HG03571 (cell line): ENCODE measurements around the gene FKBP10.
"Not testable (repeated sequence)": the region's sequence is repeated elsewhere in the genome, so short reads cannot be mapped to it uniquely, and the experiment has no call there.

ENCODE experiments used
- ATAC-seq: cut with Tn5 transposase; IDR thresholded peaks from one replicate; pipeline ENCODE4 v1.9.1; 2021; ENCODE audit not compliant: unreplicated experiment

Gene FKBP10

GRCh38 chr17:41812381-41813151, at the start of gene FKBP10:
Gene FKBP10, plus strand, starts transcription at chr17:41813004. Its CDS starts 31 bp downstream, at chr17:41813035.
- ATAC-seq = no peak

- no peak for ATAC-seq
These were observed 49.5 kb upstream of the FKBP10 start for GRCh38 chr17:41763327-41763726.

- no peak for ATAC-seq
These were observed 46.7 kb upstream of the FKBP10 start for GRCh38 chr17:41766135-41766534.

GRCh38 chr17:41767324-41768042, 45.3 kb upstream of the FKBP10 start:
- no peak for ATAC-seq

- no peak for ATAC-seq
These were observed 44.0 kb upstream of the FKBP10 start for GRCh38 chr17:41768682-41769288.

- no peak for ATAC-seq
These were observed 43.4 kb upstream of the FKBP10 start for GRCh38 chr17:41769346-41769862.

- ATAC-seq = no peak
These were observed 42.8 kb upstream of the FKBP10 start for GRCh38 chr17:41769985-41770384.

- ATAC-seq = no peak
These were observed 41.2 kb upstream of the FKBP10 start for GRCh38 chr17:41771389-41772206.

GRCh38 chr17:41772218-41772585, 40.6 kb upstream of the FKBP10 start:
- ATAC-seq = no peak

GRCh38 chr17:41772586-41773189, 40.1 kb upstream of the FKBP10 start:
- no peak for ATAC-seq

GRCh38 chr17:41773190-41773588, 39.6 kb upstream of the FKBP10 start:
- ATAC-seq = no peak

- no peak for ATAC-seq
These were observed 39.0 kb upstream of the FKBP10 start for GRCh38 chr17:41773731-41774193.

- no peak for ATAC-seq
These were observed 37.2 kb upstream of the FKBP10 start for GRCh38 chr17:41775394-41776226.

- not testable (repeated sequence) for ATAC-seq
These were observed 36.4 kb upstream of the FKBP10 start for GRCh38 chr17:41776262-41776900.

- ATAC-seq = no peak
These were observed 35.6 kb upstream of the FKBP10 start for GRCh38 chr17:41777157-41777573.

- ATAC-seq = no peak
These were observed 35.1 kb upstream of the FKBP10 start for GRCh38 chr17:41777574-41778188.

- no peak for ATAC-seq
These were observed 32.9 kb upstream of the FKBP10 start for GRCh38 chr17:41779954-41780353.

GRCh38 chr17:41781404-41782110, 31.2 kb upstream of the FKBP10 start:
- ATAC-seq = no peak
